Peyer's patch (tissue), 4 donors: ENCODE results near the gene ADAMTS12. TPM values are rescaled to one million over a fixed set of nuclear protein-coding genes. Genes with fewer than 3 reads are reported as not detected.

Source experiments
- DNase-seq, 3 donors: peaks; one replicate each; pipeline ENCODE4 v3.0.0-alpha.2; 2017 to 2019
- H3K27ac ChIP-seq, 4 donors: fragments of 200-600 bp; sonication (generic); one replicate each; pipeline ENCODE4 v1.5.1; 2016 to 2019
- H3K27me3 ChIP-seq, 2 donors: fragments of 200-600 bp; sonication (generic); one replicate each; pipeline ENCODE4 v1.5.1; 2019
- H3K36me3 ChIP-seq, 3 donors: fragments of 200-600 bp; sonication (generic); one replicate each; pipeline ENCODE4 v1.5.1; 2016 to 2019
- H3K4me1 ChIP-seq, 4 donors: fragments of 200-600 bp; sonication (generic); one replicate each; pipeline ENCODE4 v1.5.1; 2016 to 2019
- H3K4me3 ChIP-seq, 4 donors: fragments of 200-600 bp; sonication (generic); 1 replicate in 3 of 4; 2 replicates in 1 of 4; pipeline ENCODE4 v1.5.1; 2016 to 2019; ENCODE audit warnings: mild to moderate bottlenecking in 1 of 4
- H3K9me3 ChIP-seq, 4 donors: fragments of 200-600 bp; sonication (generic); one replicate each; pipeline ENCODE4 v1.5.1; 2016 to 2019; ENCODE audit warnings: mild to moderate bottlenecking in 1 of 4
- CTCF ChIP-seq, 6 experiments: fragments of 450-650 bp in 4 of 6; fragments of 200-600 bp in 2 of 6; sonication (generic) in 1 of 6; IDR thresholded peaks; one replicate each; pipeline ENCODE4 v1.5.1; 2017 to 2019; ENCODE audit warnings: antibody characterized with exemption in 6 of 6, mild to moderate bottlenecking in 3 of 6, moderate library complexity in 1 of 6
- POLR2A ChIP-seq, 2 donors: fragments of 450-650 bp; IDR thresholded peaks; one replicate each; pipeline ENCODE4 v1.5.1; 2017; ENCODE audit warnings: antibody characterized with exemption in 2 of 2, mild to moderate bottlenecking in 2 of 2, moderate library complexity in 2 of 2
- total RNA-seq, 4 donors: library from RNA; depleted of rRNA; stranded (reverse); fragments of >200 nt; gene quantifications; one replicate each; pipeline ENCODE4 v1.1.0, GENCODE V29; 2016

Gene ADAMTS12
- total RNA-seq, 4 donors from 2014 or later = 0.53 to 11.6 (median 1.3) TPM

DNA sequence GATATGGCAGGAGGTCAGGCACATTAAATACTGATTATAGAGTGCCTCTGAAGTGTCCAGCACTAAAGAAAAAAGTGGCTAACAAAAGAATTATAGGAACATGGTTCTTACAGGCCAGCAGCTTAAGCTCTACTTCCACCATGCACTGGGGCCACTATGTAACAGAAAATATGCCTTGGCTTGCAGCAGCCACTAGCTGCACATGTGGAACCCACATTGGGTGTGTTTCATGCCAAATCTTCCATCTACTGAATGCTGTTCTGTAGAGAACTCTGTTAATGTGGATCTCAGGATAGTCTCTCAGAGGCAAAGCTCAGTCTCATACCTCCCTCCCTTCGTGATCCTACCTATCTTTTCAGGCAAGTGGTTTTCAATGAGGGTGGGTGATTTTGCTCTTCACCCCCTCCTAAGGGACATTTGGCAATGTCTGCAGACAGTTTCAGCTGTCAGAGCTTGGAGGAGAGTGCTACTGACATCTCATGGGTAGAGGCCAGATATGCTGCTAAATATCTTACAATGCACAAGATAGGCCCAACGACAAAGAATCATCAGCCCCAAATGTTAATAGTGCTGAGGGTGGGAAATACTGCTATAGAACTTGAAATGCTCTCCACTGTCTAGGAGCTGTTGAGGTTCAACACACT lies 232.1 kb downstream of the ADAMTS12 start:
- DNase-seq = no peak
- H3K4me3 ChIP-seq = no peak overlapping the region
- H3K36me3 ChIP-seq = no peaks in the 10 kb centered on the region
- no peak for TF ChIP-seq POLR2A (IDR thresholded peaks at IDR 0.05)
- TF ChIP-seq CTCF (IDR thresholded peaks at IDR 0.05) = no peak
- H3K4me1 ChIP-seq = no peaks in the 10 kb centered on the region
- H3K27ac ChIP-seq = no peak overlapping the region
- H3K27me3 ChIP-seq = no peaks in the 10 kb centered on the region
- H3K9me3 ChIP-seq = no peaks in the 10 kb centered on the region

DNA sequence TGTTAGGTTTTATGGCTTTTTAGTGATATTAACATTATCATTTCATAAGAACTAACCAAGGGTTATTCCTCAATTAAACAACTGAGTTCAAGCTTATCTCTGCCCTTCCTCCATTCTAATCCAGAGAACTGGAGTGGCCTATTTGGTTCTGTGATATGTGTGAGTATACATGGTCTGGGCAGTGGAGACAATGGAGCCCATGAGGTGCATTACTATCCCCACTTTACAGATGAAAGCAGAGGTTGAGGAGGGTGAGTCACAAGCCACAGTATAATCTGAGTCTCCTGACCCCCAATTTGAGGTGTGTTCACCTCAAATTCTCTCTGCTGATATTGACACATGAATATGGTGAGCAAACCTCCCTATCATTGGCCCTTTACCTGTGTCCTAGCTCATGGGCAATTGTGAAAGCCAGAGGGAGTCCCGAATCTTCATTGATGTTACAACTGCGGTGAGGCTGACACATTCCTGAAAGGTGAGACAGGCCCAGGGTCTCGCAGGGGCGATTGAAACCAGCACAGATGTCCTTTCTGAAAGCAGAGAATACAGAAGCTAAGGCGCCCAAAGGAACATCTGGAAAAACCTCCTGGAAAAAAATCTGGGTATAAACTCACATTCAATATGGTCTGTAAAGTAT lies 233.9 kb downstream of the ADAMTS12 start:
- Histone ChIP-seq H3K27ac (no peak overlapping the region), H3K4me3 (no peak overlapping the region), H3K9me3 (no peaks in the 10 kb centered on the region), H3K4me1 (no peaks in the 10 kb centered on the region), H3K36me3 (no peaks in the 10 kb centered on the region), H3K27me3 (no peaks in the 10 kb centered on the region)
- DNase-seq = no peak
- no peak for TF ChIP-seq POLR2A (IDR thresholded peaks at IDR 0.05)
- no peak for TF ChIP-seq CTCF (IDR thresholded peaks at IDR 0.05)

GRCh38 chr5:33657176-33657575 lies 234.6 kb downstream of the ADAMTS12 start:
- Histone ChIP-seq H3K27ac (no peak overlapping the region), H3K4me1 (no peaks in the 10 kb centered on the region), H3K36me3 (no peaks in the 10 kb centered on the region), H3K4me3 (no peak overlapping the region), H3K9me3 (no peaks in the 10 kb centered on the region), H3K27me3 (no peaks in the 10 kb centered on the region)
- TF ChIP-seq CTCF (IDR thresholded peaks at IDR 0.05) = no peak
- TF ChIP-seq POLR2A (IDR thresholded peaks at IDR 0.05) = no peak
- DNase-seq = no peak

- no peak for DNase-seq
- H3K27me3 ChIP-seq = no peaks in the 10 kb centered on the region
- H3K9me3 ChIP-seq = no peaks in the 10 kb centered on the region
- no peaks in the 10 kb centered on the region for H3K4me1 ChIP-seq
- no peak overlapping the region for H3K27ac ChIP-seq
- H3K36me3 ChIP-seq = no peaks in the 10 kb centered on the region
- no peak overlapping the region for H3K4me3 ChIP-seq
- no peak for TF ChIP-seq POLR2A (IDR thresholded peaks at IDR 0.05)
- no peak for TF ChIP-seq CTCF (IDR thresholded peaks at IDR 0.05)
Measured at GRCh38 chr5:33650911-33651310, 240.9 kb downstream of the ADAMTS12 start.

GRCh38 chr5:33649549-33650482 lies 242.0 kb downstream of the ADAMTS12 start:
- Histone ChIP-seq H3K27me3 (no peaks in the 10 kb centered on the region), H3K4me1 (no peaks in the 10 kb centered on the region), H3K27ac (no peak overlapping the region), H3K36me3 (no peaks in the 10 kb centered on the region), H3K4me3 (no peak overlapping the region), H3K9me3 (no peaks in the 10 kb centered on the region)
- TF ChIP-seq CTCF (IDR thresholded peaks at IDR 0.05) (no peak), POLR2A (IDR thresholded peaks at IDR 0.05) (no peak)
- DNase-seq = no peak
